Measurements from ENCODE around the gene ABTB1. TPM values are rescaled to one million over a fixed set of nuclear protein-coding genes. Genes with fewer than 3 reads are reported as not detected.

The ABTB1 gene
- total RNA-seq, 2 experiments from 2014 or later, result 4.4 to 14.5 TPM

GRCh38 chr3:127718245-127718915 lies 45.6 kb downstream of the ABTB1 start:
- ChIA-PET CTCF (ENCODE audit: unreplicated experiment) (no interaction called here), POLR2A (interaction anchor here (0.6 kb wide), 1 partner anchor 119 kb away, joined by 3 read pairs; no protein-coding TSS in a partner anchor)
- Histone ChIP-seq H3K9me3 (ENCODE audit: low read length) (no peaks in the 10 kb centered on the region), H2AFZ (ENCODE audit: low read length) (no peak overlapping the region), H4K20me1 (ENCODE audit: insufficient read depth, low read length) (no peaks in the 10 kb centered on the region), H3K4me1 (ENCODE audit: insufficient read depth, low read length, poor library complexity, severe bottlenecking) (no peaks in the 10 kb centered on the region), H3K4me3 (ENCODE audit: low read depth, low read length, poor library complexity, severe bottlenecking) (no peak overlapping the region), H3K9me2 (ENCODE audit: insufficient read depth, low read length) (no peaks in the 10 kb centered on the region), H3K79me2 (ENCODE audit: insufficient read depth, low read depth, low read length) (no peaks in the 10 kb centered on the region), H3K36me3 (ENCODE audit: insufficient read depth, low read length) (peaks cover 58% of the 10 kb centered on the region), H3K4me2 (ENCODE audit: low read length) (no peak overlapping the region), H3K27ac (ENCODE audit: low read depth, low read length, poor library complexity, severe bottlenecking) (no peak overlapping the region)
- BruUV-seq (replicated peaks), result no TSS peak
- intact Hi-C loops (cut with micrococcal nuclease; ENCODE audit: unreplicated experiment), result no loop called here
- TF ChIP-seq CTCF (conservative IDR thresholded peaks at IDR 0.05; ENCODE audit: low read length) (no peak), EZH2phosphoT487 (IDR thresholded peaks at IDR 0.05; ENCODE audit: borderline replicate concordance, low read depth, low read length) (no peak)
- DNase-seq (ENCODE audit: low spot score), result no peak

- no peak overlapping the region for H2AFZ ChIP-seq (ENCODE audit: low read length)
- no peak for DNase-seq (ENCODE audit: low spot score)
- H3K9me3 ChIP-seq (ENCODE audit: low read length), result no peaks in the 10 kb centered on the region
- no peak overlapping the region for H3K27ac ChIP-seq (ENCODE audit: low read depth, low read length, poor library complexity, severe bottlenecking)
- POLR2A ChIA-PET, result no interaction called here
- peaks cover 60% of the 10 kb centered on the region for H3K36me3 ChIP-seq (ENCODE audit: insufficient read depth, low read length)
- TF ChIP-seq CTCF (conservative IDR thresholded peaks at IDR 0.05; ENCODE audit: low read length) (no peak), EZH2phosphoT487 (IDR thresholded peaks at IDR 0.05; ENCODE audit: borderline replicate concordance, low read depth, low read length) (no peak)
- no peak overlapping the region for H3K4me2 ChIP-seq (ENCODE audit: low read length)
- H3K79me2 ChIP-seq (ENCODE audit: insufficient read depth, low read depth, low read length), result no peaks in the 10 kb centered on the region
- CTCF ChIA-PET (ENCODE audit: unreplicated experiment), result no interaction called here
- H3K4me3 ChIP-seq (ENCODE audit: low read depth, low read length, poor library complexity, severe bottlenecking), result no peak overlapping the region
- intact Hi-C loops (cut with micrococcal nuclease; ENCODE audit: unreplicated experiment), result no loop called here
- no peaks in the 10 kb centered on the region for H4K20me1 ChIP-seq (ENCODE audit: insufficient read depth, low read length)
- H3K4me1 ChIP-seq (ENCODE audit: insufficient read depth, low read length, poor library complexity, severe bottlenecking), result no peaks in the 10 kb centered on the region
- BruUV-seq (replicated peaks), result no TSS peak
- H3K9me2 ChIP-seq (ENCODE audit: insufficient read depth, low read length), result no peaks in the 10 kb centered on the region
These were observed 46.2 kb downstream of the ABTB1 start for GRCh38 chr3:127718916-127719290.

- BruUV-seq (replicated peaks), result no TSS peak
- Histone ChIP-seq H4K20me1 (ENCODE audit: insufficient read depth, low read length) (no peaks in the 10 kb centered on the region), H3K36me3 (ENCODE audit: insufficient read depth, low read length) (peaks cover 61% of the 10 kb centered on the region), H3K79me2 (ENCODE audit: insufficient read depth, low read depth, low read length) (no peaks in the 10 kb centered on the region), H3K4me1 (ENCODE audit: insufficient read depth, low read length, poor library complexity, severe bottlenecking) (no peaks in the 10 kb centered on the region), H3K4me3 (ENCODE audit: low read depth, low read length, poor library complexity, severe bottlenecking) (no peak overlapping the region), H3K9me2 (ENCODE audit: insufficient read depth, low read length) (no peaks in the 10 kb centered on the region), H3K9me3 (ENCODE audit: low read length) (no peaks in the 10 kb centered on the region), H3K4me2 (ENCODE audit: low read length) (no peak overlapping the region), H3K27ac (ENCODE audit: low read depth, low read length, poor library complexity, severe bottlenecking) (no peak overlapping the region), H2AFZ (ENCODE audit: low read length) (no peak overlapping the region)
- no peak for DNase-seq (ENCODE audit: low spot score)
- ChIA-PET CTCF (ENCODE audit: unreplicated experiment) (no interaction called here), POLR2A (no interaction called here)
- TF ChIP-seq EZH2phosphoT487 (IDR thresholded peaks at IDR 0.05; ENCODE audit: borderline replicate concordance, low read depth, low read length) (no peak), CTCF (conservative IDR thresholded peaks at IDR 0.05; ENCODE audit: low read length) (no peak)
- intact Hi-C loops (cut with micrococcal nuclease; ENCODE audit: unreplicated experiment), result no loop called here
These were observed 46.6 kb downstream of the ABTB1 start for GRCh38 chr3:127719369-127719768.

Data from OCI-LY7 (cell line).